Raji (cell line): ENCODE results near the gene LINGO3.
A peak's percentile ranks its signal among the peaks of the same experiment; 100 is the strongest.

Experiments used
- POLR2A ChIP-seq: IDR thresholded peaks from 2 replicates; pipeline ENCODE4 v1.6.1; 2011; ENCODE audit warnings: low read depth, low read length, control low read depth; ENCODE audit not compliant: insufficient read depth

The LINGO3 gene

DNA sequence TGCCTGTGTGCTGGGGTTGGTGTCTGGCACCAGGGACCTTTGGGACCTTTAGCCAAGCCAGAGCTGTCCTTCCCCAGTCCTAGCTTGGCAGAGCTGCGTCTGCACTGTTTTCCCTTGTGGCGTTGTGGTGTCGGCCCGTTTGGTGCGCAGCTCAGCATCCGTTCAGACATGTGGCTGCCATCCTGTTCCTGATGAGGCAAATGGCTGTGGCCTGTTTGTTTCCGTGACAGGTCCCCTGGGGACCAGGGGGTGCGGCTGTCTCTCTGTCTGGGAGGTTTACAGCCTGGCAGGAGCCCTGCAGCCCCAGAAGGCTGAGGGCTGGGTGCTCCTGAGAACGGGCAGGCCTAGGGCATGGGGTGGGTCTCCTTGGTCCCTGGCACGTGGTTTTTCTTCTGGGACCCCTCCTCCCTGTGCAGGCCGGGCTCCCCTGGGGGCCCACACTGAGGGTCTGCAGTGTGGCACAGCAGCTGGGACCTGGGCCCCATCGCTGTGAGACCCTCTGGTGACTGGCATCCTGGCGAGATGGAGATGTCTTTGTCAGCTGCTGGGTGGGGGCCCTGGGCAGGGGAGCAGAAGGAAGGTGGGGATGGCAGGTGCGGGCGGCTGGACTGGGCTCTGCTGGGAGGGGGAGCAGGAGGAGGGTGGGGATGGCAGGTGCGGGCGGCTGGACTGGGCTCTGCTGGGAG lies 24.5 kb upstream of the LINGO3 start:
- TF ChIP-seq POLR2A: peak; percentile 56; the same call in 1 of the 2 replicates

DNA sequence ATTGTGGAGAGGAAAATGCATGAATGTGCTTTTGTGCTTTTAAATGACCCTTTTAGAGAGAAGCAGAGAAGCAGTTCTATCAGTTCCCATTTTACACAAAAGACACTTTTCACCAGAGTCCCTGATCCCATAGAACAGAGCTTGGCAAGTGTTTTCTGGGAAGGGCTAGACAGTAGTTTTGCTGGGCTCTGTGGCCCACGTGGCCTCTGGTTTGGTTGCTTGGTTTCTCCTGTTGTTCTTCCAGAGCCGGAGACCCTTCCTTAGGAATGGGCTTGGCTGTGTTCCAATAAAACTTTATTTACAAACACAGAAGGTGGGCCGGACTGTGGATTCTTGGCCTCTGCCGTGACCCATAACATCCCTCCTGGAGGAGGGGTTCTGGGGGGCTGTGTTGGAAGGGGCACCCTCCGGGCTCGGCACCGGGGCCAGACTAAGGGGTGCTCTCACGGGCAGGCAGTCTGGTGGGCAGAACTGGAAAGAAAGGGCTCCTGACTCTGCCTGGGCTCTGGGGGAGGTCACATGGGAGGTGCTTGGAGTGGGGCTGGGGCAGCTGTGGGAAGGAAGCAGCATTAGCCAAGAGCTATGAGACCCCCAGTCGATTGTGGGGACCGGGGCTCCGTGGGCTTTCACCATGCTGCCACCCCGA lies 23.8 kb upstream of the LINGO3 start:
- TF ChIP-seq POLR2A: no peak

DNA sequence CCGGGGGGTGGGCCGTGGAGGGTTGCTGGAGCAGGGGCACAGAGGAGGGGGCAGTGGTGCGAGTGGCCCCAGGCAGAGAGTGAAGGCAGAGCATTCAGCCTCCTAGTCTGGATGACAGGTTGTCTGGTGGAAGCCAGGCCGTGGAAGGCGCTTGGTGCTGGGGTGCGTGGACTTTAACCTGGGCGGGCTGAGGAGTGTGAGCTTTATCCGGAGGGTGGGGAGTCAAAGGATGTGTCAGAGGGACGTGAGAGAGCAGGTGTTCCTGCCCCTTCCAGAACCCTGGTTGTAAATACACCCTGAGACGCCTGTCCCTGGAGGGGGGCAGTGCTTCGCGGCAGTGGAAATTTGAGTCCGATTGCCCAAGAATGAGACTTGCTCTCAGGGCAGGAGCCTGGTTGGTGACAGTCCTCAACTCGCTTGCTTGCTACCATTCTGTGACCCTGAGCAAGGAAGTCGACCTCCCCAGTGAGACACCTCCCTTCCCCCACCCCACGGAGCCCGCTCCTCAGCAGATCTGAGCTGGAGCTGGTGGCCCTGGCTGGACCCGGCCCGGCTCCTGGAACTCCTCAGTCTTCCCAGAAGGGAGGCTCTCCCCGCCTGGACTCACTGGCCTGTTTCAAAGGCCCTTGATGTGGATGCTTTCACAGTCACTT lies 22.8 kb upstream of the LINGO3 start:
- TF ChIP-seq POLR2A: no peak

DNA sequence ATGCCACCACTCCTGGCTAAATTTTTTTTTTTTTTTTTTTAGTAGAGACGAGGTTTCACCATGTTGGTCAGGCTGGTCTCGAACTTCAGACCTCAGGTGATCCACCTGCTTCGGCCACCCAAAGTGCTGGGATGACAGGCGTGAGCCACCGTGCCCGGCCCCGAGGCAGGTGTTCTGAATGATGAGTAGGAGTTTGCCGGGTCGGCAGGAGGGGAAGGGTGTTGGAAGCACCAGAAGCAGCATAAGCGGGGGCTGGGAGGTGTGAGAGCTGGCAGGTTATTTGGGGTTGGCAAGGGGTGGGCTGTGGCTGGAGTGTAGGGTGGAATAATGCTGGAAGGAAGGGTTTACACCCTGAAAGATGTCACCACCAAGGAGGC lies 22.3 kb upstream of the LINGO3 start:
- TF ChIP-seq POLR2A: no peak

DNA sequence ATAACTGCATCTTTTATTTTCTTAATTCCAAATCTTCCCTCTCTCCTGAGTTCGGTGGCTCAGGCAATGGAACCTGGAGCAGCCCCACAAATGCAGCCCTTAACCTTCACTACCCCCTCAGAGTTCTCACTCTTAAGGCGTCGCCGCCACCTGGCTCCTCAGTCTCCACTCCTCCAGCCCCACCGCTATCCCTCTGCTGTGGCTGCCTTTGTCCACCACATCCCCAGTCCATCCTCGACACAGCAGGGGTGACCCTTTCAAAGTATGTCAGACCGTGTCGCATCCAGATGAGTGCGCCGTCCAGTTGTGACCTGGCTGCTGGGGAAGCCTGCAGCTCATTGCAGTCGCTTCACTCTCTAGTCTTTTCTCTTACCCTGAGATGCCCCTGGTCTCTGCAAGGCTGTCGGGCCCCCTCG lies 21.6 kb upstream of the LINGO3 start:
- TF ChIP-seq POLR2A: no peak

DNA sequence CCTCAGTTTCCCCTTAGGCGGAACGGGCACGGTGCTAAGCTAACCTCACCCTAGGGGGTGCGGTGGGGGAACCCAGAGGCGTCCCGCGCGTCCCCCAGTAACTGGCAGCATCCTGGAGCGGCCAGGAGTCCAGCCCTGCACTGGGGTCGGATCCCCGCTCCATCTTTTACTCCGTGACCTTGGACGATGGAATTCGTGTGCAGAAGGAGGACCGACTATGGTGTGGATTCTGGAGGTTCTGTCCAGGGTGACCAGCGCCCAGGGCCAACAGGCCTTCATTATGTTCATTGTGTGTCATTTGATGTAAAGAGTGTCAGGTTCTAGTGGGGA lies 21.2 kb upstream of the LINGO3 start:
- no peak for TF ChIP-seq POLR2A

DNA sequence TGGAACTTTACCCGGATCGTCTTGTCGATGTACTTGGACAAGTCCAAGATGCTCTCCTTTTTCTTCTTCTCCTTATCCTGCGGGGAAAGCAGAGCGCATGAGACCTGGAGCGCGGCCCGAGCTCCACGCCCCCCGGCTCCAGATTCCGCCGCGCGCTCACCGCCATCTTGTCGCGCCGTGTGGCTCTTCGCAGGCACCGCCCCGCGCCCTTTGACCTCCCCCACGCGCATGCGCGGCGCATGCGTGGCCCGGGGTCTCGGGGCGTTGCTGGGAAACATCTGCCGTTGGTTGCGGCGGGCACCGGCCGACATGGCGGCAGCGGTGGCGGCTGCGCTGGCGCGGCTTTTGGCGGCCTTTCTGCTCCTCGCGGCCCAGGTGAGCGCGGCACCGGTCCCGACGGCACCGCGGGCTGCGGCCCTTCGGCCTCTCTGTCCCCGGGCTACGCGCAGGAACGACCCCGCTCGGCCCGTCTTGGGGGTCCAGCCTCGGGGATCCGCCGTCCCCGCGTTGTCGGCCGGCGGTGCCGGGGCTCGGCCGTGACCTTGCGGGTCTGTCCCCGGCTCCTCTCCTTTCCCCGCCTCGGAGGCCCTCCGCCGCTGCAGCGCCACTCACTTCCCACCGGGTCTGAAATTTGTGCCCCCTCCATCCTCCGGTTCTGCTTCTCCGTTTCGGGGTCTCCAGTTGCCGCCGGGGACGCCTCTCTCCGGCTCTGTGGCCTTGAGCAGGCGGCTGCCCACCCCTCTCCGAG lies 20.6 kb upstream of the LINGO3 start, which contains the start of the genes LSM7 and SPPL2B:
TSS of gene LSM7 (minus strand) at position 186 of the 748 bp plus-strand sequence. CDS start at position 166, 20 bp downstream.
TSS of gene SPPL2B (plus strand) at position 284 of the 748 bp plus-strand sequence. CDS start at position 310, 26 bp downstream.
- TF ChIP-seq POLR2A: peak; percentile 92

DNA sequence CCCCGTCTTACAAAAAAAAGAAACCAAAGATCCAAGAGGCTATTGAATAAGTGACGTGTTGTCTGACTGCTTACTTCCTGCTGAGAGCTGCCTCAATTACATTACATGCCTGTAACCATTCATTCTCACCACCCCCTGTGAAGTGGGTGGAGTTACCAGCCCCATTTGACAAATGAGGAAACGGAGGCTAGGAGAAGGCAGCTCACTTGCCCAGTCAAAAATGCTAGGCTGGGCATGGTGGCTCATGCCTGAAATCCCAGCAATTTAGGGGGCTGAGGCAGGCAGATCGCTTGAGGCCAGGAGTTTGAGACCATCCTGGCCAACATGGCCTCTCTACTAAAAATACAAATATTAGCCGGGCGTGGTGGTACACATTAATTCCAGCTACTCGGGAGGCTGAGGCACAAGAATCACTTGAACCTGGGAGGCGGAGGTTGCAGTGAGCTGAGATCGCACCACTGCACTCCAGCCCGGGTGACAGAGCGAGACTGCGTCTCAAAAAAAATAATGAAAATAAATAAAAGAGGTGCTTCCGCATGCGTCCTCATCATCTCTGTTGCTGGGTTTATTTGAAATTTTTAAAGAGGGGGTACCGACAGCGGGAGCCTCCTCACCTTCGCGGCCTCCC lies 19.9 kb upstream of the LINGO3 start:
- TF ChIP-seq POLR2A: 0 out of 2 replicates have a peak, but pooled peaks have one; percentile 27

DNA sequence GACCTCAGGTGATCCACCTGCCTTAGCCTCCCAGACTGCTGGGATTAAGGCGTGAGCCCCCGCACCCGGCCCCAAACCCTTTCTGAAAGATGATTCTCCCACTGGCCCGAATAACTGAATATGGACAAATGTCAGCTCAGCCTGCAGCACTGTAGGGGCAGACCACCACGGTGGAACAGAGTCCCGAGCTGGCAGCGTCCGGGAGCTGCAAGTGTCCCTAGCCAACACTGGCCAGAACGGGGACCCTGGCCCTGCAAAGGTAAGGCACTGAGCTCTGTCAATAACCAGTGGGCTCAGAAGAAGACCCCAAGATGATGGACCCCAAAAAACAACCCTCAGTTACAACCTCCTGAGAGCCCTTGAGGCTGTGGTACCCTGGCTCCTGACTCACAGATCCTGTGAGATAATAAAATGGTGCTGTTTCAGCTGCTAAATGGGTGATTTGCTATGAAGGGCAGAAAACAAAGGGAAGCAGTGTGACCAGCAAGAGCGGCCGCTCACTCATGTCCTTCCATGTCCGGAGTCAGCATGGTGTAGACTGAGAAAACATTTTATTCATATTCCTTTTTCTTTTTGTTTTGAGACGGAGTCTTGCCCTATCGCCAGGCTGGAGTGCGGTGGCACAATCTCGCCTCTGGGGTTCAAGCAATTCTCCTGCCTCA lies 18.9 kb upstream of the LINGO3 start:
- no peak for TF ChIP-seq POLR2A

DNA sequence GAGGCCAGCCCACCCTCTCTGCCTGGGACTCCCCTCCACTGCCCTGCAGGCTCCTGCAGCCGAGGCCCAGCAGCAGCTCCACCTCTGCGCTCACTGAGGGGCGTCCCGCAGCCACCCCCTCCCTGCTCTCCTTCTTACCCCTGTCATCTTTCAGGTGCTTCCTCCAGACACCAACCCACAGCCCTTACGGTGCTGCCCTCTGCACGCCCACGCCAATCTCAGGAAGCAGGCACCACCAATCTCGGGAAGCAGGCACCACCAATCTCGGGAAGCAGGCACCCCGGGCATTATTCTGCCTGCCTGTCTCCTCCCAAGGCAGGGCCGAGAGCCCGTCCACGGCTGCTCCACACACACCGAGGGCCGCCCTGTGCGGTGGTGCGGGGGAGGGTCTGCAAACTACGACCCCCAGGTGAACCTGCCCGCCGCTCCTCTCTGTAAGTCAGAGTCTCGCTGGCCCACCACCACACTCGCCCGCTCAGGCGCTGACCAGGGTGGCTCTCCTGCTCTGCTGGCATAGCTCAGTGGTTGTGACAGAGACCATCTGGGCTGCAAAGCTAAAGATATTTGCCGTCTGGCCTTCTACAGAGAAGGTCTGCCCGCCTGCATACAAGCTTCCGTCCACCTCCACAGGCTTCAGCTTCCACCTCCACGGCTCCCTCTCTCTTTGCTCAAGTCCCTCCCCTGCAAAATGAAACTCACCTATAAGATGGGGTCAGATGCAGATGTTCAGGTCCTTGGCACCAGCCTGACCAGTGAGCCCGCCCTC lies 17.5 kb upstream of the LINGO3 start:
- TF ChIP-seq POLR2A: no peak

DNA sequence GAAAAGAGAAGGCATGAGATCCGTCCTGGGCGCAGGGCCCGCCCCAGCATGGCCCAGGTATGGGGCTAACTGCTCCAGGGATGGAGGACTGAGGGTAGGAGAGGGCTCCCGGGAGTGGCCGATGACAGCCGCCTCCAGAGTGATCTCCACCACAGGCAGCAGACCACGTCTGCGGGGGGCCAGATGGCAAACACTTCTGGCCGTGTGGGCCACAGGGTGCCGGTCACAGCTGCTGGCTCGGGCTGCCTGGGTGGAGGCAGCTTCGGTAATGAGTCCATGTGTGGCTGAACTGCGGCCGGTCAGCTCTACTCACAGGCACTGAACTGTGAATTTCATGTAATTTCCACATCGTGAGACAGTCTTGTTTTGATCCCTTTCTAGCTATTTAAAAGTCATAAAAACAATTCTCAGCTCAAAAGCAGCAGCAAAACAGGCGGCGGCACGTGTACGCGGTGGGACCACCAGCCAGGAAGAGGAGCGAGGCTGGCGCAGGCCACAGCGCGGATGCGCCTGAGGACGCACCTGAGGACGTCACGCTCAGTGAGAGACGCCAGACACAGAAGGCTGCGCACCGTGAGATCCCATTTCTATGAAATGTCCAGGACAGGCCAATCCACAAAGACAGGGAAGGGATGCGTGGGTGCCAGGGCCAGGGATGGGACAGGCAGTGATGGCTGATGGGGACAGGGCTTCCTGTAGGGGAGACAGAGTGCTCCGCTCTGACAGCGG lies 16.4 kb upstream of the LINGO3 start:
- no peak for TF ChIP-seq POLR2A

DNA sequence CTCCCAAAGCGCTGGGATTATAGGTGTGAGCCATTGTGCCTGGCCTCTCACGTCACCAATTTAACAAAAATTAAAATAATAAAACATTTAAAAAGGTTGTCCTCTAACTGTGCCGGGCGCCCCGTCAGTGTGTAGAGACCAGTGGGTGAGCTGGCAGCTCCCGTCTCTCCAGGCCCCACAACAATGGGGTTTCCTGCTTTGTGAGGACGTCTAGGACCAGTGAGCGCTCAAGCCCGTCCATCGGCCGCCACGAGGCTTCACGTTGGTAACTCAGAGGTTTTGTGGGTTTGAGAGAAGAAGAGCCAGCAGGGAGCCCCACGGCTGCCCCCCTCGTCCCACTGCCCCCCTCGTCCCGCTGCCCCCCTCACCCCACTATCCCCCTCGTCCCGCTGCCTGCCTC lies 15.8 kb upstream of the LINGO3 start:
- TF ChIP-seq POLR2A: no peak
